Measurements from ENCODE around the gene ARL8B.
"Not testable (repeated sequence)": the region's sequence is repeated elsewhere in the genome, so short reads cannot be mapped to it uniquely, and the experiment has no call there.

Gene ARL8B

GRCh38 chr3:5112043-5112442 lies 10.0 kb upstream of the ARL8B start:
- DNase-seq (ENCODE audit: low read depth) = no peak

GRCh38 chr3:5113726-5114125 lies 8.4 kb upstream of the ARL8B start:
- DNase-seq (ENCODE audit: low read depth) = not testable (repeated sequence)

DNA sequence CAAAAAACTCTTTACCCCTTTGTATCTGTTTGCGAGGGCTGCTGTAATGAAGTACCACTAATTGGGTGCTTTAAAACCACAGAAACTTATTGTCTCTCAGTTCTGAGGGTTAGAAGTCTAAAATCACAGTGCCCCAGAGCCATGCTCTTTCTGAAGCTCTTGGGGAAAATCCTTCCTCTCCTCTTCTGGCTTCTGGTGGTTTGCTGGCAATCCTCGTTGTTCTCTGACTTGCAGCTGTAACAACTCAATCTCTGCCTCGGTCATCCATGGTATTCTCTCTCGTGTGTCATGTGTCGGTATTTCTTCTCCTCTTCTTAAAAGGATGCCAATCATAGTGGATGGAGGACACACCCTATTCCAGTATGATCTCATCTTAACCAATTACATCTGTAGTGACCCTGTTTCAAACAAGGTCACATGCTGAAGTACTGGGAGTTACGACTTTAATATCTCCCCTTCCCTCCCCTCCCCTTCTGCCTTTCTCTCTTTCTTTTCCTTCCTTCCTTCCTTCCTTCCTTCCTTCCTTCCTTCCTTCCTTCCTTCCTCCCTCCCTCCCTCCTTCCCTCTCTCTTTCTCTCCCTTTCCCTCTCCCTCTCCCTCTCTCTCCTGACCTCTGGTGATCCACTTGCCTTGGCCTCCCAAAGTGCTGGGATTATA lies 6.5 kb upstream of the ARL8B start:
- no peak for DNase-seq (ENCODE audit: low read depth)

DNA sequence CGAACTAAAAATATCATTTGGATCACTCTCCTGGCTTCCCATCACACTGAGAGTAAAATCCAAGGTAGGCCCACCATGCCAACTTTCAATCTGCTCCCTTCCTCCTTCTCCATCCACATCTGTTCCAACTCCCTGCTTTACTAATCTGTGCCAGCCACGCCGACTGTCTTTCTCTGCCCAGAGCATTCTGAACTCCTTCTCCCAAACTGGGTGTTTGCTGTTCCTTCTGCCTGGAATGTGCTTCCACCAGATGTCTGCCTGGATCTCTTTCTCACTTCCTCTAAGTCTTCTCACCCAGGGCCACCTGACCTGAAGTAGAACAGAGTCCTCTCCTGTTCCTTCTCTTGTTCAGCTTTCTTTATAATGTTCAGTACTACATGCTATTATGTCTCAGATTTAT lies 5.6 kb upstream of the ARL8B start:
- DNase-seq (ENCODE audit: low read depth) = no peak

- DNase-seq (ENCODE audit: low read depth) = no peak
Observed at GRCh38 chr3:5120446-5120845, 1.6 kb upstream of the ARL8B start.

GRCh38 chr3:5122741-5123706 lies 932 bp downstream of the ARL8B start:
- DNase-seq (ENCODE audit: low read depth) = no peak

DNA sequence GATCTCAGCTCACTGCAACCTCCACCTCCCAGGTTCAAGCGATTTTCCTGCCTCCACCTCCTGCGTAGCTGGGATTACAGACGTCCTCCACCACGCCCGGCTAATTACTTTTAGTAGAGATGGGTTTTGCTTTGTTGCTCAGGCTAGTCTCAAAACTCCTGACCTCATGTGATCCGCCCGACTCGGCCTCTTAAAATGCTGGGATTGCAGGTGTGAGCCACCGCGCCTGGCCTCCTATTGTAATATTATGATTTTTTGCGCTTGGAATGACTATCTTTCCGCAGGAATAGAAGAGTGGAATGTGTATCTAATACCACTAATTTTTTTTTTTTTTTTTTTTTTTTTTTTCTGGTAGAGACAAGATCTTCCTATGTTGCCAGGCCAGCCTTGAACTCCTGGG lies 1.8 kb downstream of the ARL8B start:
- no peak for DNase-seq (ENCODE audit: low read depth)

- no peak for DNase-seq (ENCODE audit: low read depth)
Observed at GRCh38 chr3:5126586-5126985, 4.5 kb downstream of the ARL8B start.

DNA sequence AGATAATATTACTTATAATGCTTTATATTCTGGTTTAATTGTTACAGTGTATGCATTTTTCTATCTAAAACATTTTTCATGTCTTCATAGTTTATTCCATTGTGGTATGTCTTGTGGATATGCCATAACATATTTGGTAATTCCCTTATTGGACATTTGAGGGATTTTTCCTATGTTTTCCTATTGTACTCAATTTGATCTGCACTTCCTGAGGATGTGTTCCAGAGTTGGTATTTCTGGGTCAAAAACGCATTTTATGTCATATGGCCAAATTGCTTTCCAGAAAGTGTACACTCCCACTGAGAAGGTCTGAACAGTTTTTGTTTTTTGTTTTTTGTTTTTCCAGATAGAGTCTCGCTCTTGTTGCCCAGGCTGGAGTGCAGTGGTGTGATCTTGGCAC lies 6.8 kb downstream of the ARL8B start:
- DNase-seq (ENCODE audit: low read depth) = no peak

DNA sequence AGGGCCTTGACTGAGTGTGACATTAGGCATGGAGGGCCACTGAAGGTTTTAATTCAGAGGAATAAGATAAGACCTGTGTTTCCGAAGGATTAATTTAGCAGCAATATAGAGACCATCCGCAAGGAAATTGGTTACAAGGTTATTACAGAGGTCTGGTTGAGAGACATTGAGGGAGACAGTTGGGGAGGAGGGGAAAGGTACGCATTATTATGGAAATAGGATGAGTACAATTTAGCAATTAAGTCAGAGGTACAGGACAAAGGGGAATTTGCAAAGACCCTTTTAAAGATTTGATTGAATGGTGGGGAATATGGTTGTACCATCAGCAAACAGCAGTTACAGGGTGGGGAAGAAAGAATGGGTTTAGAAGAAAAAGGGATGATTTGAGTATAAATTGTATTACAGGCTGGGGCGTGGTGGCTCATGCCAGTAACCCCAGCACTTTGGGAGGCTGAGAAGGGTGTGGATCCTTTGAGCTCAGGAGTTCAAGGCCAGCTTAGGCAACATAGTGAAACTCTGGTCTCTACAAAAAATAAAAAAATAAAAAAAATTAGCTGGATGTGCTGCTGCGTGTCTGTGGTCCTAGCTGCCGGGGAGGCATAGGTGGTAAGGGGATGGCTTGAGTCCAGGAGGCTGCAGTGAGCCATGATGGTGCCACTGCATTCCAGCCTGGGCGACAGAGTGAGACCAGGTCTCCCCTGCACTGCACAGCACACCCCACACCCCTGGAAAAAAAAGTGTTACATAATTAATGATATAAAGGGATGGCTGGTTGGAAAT lies 11.3 kb downstream of the ARL8B start:
- no peak for DNase-seq (ENCODE audit: low read depth)

GRCh38 chr3:5134019-5134391 lies 11.9 kb downstream of the ARL8B start:
- no peak for DNase-seq (ENCODE audit: low read depth)

- DNase-seq (ENCODE audit: low read depth) = no peak
Observed at GRCh38 chr3:5134499-5134898, 12.4 kb downstream of the ARL8B start.

DNA sequence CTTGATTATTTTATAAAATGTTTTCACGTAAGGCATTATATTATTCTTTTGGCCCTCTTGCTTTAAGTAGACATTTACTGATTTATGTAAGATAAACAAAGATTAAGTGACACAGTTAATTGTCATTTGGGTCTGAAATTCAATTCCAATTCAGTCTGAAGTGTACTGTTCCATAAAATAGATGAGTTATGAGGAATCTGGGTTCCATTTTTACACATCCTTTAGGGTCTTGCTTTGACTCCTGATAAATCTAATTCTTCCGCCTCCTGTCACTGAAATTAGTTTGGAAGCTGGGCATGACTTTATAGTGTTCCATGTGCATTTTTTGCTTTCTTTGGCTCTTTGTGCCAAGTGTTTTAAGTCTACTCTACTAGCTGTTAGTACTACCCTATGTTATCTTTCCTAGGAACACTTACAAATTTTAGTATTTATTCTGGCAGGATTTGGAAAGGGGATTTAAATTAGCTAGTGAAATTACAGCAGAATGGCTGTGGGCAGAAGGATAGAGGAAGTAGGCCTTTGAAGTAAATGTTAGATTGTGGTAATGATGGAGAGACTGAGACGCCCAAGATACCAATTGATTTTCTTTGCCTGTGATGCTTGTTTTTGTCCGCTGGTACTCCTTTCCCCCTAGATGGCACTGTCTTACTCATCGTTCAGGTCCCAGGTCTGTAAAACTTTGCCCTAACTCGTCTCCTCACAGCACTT lies 14.3 kb downstream of the ARL8B start:
- no peak for DNase-seq (ENCODE audit: low read depth)

DNA sequence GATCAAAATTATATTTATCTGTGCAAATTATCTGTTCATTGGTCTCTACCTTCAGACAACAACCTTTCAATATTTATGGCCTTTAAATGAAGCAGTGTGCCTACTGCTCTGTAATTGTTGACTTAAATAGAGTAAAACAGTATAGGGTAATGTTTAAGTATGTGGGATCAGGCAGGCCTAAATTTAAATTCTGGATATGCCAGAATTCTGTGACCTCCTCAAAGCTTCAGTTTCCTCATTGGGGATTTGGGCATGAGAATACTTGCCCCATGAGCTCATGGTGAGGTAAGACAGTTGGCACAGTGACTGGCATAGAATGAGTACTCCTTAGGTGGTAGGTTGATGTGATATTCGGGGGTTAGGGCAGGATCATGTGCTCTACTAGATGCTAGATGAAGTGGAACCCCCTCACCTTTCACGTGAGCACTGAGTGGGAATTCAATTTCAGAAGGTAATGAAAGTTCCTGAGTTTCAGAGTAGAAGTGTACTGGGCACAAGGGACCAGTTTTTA lies 14.9 kb downstream of the ARL8B start:
- no peak for DNase-seq (ENCODE audit: low read depth)

- DNase-seq (ENCODE audit: low read depth) = no peak
Observed at GRCh38 chr3:5138214-5138981, 16.3 kb downstream of the ARL8B start.

DNA sequence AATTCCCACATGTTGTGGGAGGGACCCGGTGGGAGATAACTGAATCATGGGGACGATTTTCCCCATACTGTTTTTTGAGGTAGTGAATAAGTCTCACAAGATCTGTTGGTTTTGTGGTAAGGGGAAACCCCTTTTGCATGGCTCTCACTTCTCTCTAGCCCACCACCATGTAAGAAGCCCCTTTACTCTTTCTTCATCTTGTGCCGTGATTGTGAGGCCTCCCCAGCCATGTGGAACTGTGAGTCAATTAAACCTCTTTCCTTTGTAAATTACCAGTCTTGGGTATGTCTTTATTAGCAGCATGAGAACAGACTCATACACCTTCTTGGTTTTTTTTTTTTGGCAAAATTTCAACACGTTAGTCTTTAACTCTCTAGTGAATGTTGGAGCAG lies 18.1 kb downstream of the ARL8B start:
- DNase-seq (ENCODE audit: low read depth) = no peak

DNA sequence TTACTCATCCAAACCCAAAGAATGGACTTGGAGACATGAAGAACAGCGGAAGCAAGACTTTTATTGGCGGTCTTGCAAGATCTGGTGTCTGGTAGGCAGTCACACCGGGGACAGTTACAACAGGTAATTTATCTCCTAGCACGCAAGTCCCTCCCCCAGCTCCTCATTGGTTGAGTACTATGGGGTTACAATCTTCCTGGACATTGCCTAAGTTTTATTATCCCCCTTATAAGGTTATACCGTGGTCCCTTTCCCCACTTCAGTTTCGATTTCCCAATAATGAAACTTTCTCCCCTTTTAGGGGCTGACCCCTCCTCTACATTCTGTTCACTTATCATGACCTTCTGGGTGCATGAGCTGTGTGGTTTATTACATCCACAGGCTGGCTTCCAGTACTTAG lies 18.7 kb downstream of the ARL8B start:
- no peak for DNase-seq (ENCODE audit: low read depth)

DNA sequence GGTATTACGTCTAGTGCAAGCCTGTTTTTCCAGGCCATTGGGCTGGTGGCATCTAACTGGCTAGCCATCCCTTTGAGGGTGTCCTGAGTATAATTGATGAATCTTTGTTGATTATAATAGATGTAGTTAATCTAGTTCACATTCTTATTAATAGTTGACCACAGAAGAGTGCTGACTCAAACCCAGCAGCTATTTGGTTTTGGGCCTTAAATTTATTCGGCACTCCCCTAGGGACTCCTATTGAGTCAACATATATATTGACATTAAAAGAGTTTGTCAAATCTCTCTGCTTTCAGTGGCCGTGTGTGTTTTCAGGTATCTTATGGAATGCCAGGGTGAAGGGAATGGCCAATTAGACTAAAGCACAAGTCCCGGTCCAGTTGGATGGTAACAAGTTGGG lies 19.7 kb downstream of the ARL8B start:
- DNase-seq (ENCODE audit: low read depth) = no peak

DNA sequence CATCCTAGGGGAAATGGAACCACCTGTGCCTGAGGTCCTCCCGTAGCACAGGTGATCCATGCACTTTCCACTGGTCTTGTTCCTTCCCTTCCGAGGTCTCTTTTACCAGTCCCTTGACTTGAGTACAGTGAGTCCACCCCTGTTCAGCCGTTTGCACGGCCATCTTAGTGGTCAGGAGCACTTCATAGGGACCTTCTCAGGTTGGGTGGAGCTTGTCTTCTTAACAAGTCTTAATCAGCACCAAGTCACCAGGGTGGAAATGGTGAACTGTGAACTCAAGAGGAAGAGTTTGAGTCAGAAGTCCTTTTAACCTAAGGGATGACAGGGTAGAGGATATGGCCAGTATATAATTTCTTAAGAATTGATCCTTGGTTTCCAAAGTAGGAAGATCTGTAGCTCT lies 21.4 kb downstream of the ARL8B start:
- DNase-seq (ENCODE audit: low read depth) = no peak

DNA sequence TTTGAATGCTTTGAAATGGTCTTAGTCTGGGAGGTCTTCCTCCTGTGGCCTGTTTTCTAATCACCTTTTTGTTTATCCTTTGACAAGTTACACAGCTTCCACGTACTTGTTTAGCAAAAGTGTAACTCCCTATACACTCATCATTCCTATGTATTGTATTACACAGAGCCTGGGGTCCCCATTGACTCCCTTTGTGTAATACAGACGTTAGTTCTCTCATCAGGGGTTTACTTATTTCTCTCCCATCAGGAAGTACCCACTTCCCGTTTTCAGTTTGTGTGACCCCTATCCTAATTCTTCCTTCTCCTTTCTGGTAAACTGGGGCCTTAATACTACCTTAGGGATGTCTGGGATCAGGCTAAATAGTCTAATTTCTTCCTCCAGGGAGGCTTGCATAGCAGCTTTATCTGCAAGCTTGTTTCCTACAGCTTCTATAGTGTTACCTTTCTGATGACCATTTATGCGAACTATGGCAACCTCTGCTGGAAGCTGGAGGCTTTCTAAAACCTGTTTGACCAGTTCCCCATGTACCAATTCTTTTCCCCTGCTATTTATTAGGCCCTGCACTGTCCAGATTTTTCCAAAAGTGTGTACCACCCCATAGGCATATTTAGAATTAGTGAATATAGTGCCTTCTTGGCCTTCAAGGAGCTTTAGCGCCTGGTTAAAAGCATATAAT lies 22.4 kb downstream of the ARL8B start:
- DNase-seq (ENCODE audit: low read depth) = no peak

DNA sequence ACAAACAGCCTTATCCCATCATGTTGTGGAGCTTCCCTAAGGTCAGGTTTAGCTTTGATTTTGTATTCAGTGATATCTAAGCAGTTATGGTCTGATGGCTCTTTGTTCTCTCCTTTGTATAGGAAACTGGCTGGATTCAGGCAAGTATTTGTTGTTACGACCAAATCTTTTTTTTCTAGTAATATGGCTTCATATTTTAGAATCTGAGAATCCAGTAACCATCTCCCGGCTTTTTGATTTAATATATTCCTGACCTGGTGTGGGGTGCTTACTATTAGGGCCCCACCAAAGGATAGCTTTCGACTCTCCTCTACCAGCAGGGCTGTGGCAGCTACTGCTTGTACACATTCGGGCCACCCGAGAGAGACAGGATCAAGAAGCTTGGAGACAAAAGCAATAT lies 23.0 kb downstream of the ARL8B start:
- no peak for DNase-seq (ENCODE audit: low read depth)
